Astrocyte (in vitro differentiated cells and primary cell): ENCODE data around the gene EXOC5. TPM values are rescaled to one million over a fixed set of nuclear protein-coding genes. Genes with fewer than 3 reads are reported as not detected.
"Not testable (repeated sequence)": the region's sequence is repeated elsewhere in the genome, so short reads cannot be mapped to it uniquely, and the experiment has no call there.

Experiments
- DNase-seq: peaks from one replicate; pipeline ENCODE4 v3.0.0-alpha.2; 2010; ENCODE audit warnings: low read depth
- FAIRE-seq: peaks from 2 replicates; lab custom pipeline; 2011; peaks lifted over from hg19 to GRCh38; lab: Jason Lieb, UNC
- H2AFZ ChIP-seq: 2 replicates; pipeline ENCODE4 v1.6.0; 2012; ENCODE audit warnings: low read depth, low read length, inconsistent platforms
- H3K27ac ChIP-seq: 2 replicates; pipeline ENCODE4 v1.5.1; 2011; ENCODE audit warnings: low read depth, low read length, inconsistent platforms
- H3K27me3 ChIP-seq: 2 replicates; pipeline ENCODE4 v1.6.0; 2011; ENCODE audit warnings: low read length, inconsistent platforms; ENCODE audit not compliant: insufficient read depth
- H3K36me3 ChIP-seq: 2 replicates; pipeline ENCODE4 v1.5.1; 2011; ENCODE audit warnings: low read length, inconsistent platforms; ENCODE audit not compliant: insufficient read depth
- H3K4me1 ChIP-seq: 2 replicates; pipeline ENCODE4 v1.5.1; 2011; ENCODE audit warnings: low read length, inconsistent platforms; ENCODE audit not compliant: insufficient read depth
- H3K4me2 ChIP-seq: 2 replicates; pipeline ENCODE4 v1.6.0; 2012; ENCODE audit warnings: low read length, inconsistent platforms
- H3K4me3 ChIP-seq: 2 replicates; pipeline ENCODE4 v1.5.1; 2011; ENCODE audit warnings: low read depth, mild to moderate bottlenecking, low read length, inconsistent platforms; ENCODE audit not compliant: insufficient read depth
- H3K79me2 ChIP-seq: 2 replicates; pipeline ENCODE4 v1.6.0; 2012; ENCODE audit warnings: mild to moderate bottlenecking, low read length, inconsistent platforms; ENCODE audit not compliant: insufficient read depth
- H3K9ac ChIP-seq: 2 replicates; pipeline ENCODE4 v1.6.0; 2012; ENCODE audit warnings: mild to moderate bottlenecking, low read length, inconsistent platforms
- H3K9me3 ChIP-seq: 2 replicates; pipeline ENCODE4 v1.5.1; 2012; ENCODE audit warnings: low read depth, mild to moderate bottlenecking, low read length, inconsistent platforms; ENCODE audit not compliant: insufficient read depth
- H4K20me1 ChIP-seq: 2 replicates; pipeline ENCODE4 v1.6.0; 2012; ENCODE audit warnings: low read length, inconsistent platforms; ENCODE audit not compliant: insufficient read depth
- H3K27ac Mint-ChIP-seq: one replicate; pipeline ENCODE4 v1.8.0; 2021; ENCODE audit warnings: mild to moderate bottlenecking, mixed read lengths; ENCODE audit not compliant: unreplicated experiment
- H3K27me3 Mint-ChIP-seq: one replicate; pipeline ENCODE4 v1.8.0; 2021; ENCODE audit warnings: low read depth, mixed read lengths; ENCODE audit not compliant: unreplicated experiment
- H3K36me3 Mint-ChIP-seq: one replicate; pipeline ENCODE4 v1.8.0; 2021; ENCODE audit warnings: low read depth, mixed read lengths; ENCODE audit not compliant: unreplicated experiment
- H3K4me1 Mint-ChIP-seq: one replicate; pipeline ENCODE4 v1.8.0; 2021; ENCODE audit warnings: low read depth, mixed read lengths; ENCODE audit not compliant: unreplicated experiment
- H3K4me3 Mint-ChIP-seq: one replicate; pipeline ENCODE4 v1.8.0; 2021; ENCODE audit warnings: mild to moderate bottlenecking, moderate library complexity, mixed read lengths; ENCODE audit not compliant: unreplicated experiment
- H3K9me3 Mint-ChIP-seq: one replicate; pipeline ENCODE4 v1.8.0; 2021; ENCODE audit warnings: mild to moderate bottlenecking, mixed read lengths; ENCODE audit not compliant: unreplicated experiment
- EZH2 ChIP-seq: IDR thresholded peaks from 2 replicates; pipeline ENCODE4 v1.6.1; 2012; ENCODE audit warnings: mild to moderate bottlenecking, low read length, inconsistent platforms; ENCODE audit not compliant: insufficient read depth
- total RNA-seq: library from RNA; stranded (reverse); gene quantifications from 2 replicates; pipeline ENCODE4 v1.2.1, GENCODE V29; 2021
- TF ChIP-seq, protein P1 (sequence below): IDR thresholded peaks from 2 replicates; pipeline ENCODE4 v1.5.1; 2011; ENCODE audit warnings: low read depth, mild to moderate bottlenecking, inconsistent platforms, low read length, moderate library complexity; ENCODE audit not compliant: insufficient read depth

EXOC5 gene
- total RNA-seq, 1 donor from 2014 or later, result 94.2 TPM

DNA sequence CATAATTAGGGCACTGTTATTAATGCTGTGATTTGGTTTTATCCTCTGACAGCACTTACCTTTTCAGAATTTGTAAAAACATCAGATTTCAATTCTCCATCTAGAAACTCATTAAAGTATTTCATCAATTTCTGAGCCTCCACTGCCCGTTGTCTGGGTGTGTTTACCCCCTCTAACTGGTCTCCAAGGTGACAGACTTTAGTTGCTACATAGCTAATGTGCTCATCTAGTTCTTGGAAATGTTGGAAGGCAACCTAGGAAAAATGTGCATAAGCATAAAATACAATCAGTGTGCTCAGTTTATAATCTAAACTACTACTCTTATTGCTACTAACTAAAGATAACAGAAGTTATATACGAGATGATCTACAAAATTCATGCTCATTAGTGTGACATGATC lies 24.6 kb downstream of the EXOC5 start:
- Mint-ChIP-seq H3K4me1 (no peaks in the 10 kb centered on the region), H3K9me3 (no peaks in the 10 kb centered on the region), H3K27ac (peak overlapping the region; percentile 66), H3K36me3 (no peaks in the 10 kb centered on the region), H3K4me3 (no peak overlapping the region), H3K27me3 (no peaks in the 10 kb centered on the region)
- no peaks in the 10 kb centered on the region for H3K4me1 ChIP-seq
- H4K20me1 ChIP-seq, result peaks cover 4% of the 10 kb centered on the region
- no peaks in the 10 kb centered on the region for H3K27me3 ChIP-seq
- no peak overlapping the region for H2AFZ ChIP-seq
- no peak overlapping the region for H3K4me2 ChIP-seq
- TF ChIP-seq, protein P1, sequence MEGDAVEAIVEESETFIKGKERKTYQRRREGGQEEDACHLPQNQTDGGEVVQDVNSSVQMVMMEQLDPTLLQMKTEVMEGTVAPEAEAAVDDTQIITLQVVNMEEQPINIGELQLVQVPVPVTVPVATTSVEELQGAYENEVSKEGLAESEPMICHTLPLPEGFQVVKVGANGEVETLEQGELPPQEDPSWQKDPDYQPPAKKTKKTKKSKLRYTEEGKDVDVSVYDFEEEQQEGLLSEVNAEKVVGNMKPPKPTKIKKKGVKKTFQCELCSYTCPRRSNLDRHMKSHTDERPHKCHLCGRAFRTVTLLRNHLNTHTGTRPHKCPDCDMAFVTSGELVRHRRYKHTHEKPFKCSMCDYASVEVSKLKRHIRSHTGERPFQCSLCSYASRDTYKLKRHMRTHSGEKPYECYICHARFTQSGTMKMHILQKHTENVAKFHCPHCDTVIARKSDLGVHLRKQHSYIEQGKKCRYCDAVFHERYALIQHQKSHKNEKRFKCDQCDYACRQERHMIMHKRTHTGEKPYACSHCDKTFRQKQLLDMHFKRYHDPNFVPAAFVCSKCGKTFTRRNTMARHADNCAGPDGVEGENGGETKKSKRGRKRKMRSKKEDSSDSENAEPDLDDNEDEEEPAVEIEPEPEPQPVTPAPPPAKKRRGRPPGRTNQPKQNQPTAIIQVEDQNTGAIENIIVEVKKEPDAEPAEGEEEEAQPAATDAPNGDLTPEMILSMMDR, result no peak
- no peak for TF ChIP-seq EZH2
- no peaks in the 10 kb centered on the region for H3K36me3 ChIP-seq
- no peak for FAIRE-seq
- no peak overlapping the region for H3K4me3 ChIP-seq
- no peak overlapping the region for H3K27ac ChIP-seq
- peak; percentile 27 for DNase-seq
- peaks cover 27% of the 10 kb centered on the region for H3K79me2 ChIP-seq
- no peaks in the 10 kb centered on the region for H3K9me3 ChIP-seq
- no peak overlapping the region for H3K9ac ChIP-seq

DNA sequence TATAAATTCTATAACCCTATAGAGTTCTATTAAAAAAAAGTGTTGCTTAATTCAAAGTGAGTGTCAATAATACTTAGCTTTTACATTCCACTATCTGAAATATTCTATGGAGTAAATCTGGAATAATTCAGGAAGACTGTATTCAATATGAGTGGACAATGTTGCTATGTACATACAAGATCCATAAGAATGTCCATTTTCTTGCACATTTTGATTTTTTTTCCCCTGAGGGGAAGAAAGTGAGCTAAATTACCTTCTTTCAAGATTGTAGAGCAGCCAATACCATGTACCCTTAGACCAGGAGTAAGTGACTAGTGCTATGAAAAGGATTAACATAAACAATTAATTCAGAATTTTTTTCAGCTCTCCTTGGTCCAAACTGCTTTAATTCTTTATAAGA lies 25.4 kb downstream of the EXOC5 start:
- H3K27ac ChIP-seq, result no peak overlapping the region
- H3K27me3 ChIP-seq, result no peaks in the 10 kb centered on the region
- no peak overlapping the region for H2AFZ ChIP-seq
- Mint-ChIP-seq H3K27me3 (no peaks in the 10 kb centered on the region), H3K4me3 (no peak overlapping the region), H3K9me3 (no peaks in the 10 kb centered on the region), H3K36me3 (no peaks in the 10 kb centered on the region), H3K27ac (no peak overlapping the region), H3K4me1 (no peaks in the 10 kb centered on the region)
- H3K4me1 ChIP-seq, result no peaks in the 10 kb centered on the region
- H4K20me1 ChIP-seq, result peaks cover 4% of the 10 kb centered on the region
- no peak overlapping the region for H3K4me2 ChIP-seq
- no peaks in the 10 kb centered on the region for H3K9me3 ChIP-seq
- DNase-seq, result no peak
- FAIRE-seq, result no peak
- H3K4me3 ChIP-seq, result no peak overlapping the region
- TF ChIP-seq EZH2, result no peak
- TF ChIP-seq, protein P1, result no peak
- no peaks in the 10 kb centered on the region for H3K36me3 ChIP-seq
- no peak overlapping the region for H3K9ac ChIP-seq
- peaks cover 19% of the 10 kb centered on the region for H3K79me2 ChIP-seq

DNA sequence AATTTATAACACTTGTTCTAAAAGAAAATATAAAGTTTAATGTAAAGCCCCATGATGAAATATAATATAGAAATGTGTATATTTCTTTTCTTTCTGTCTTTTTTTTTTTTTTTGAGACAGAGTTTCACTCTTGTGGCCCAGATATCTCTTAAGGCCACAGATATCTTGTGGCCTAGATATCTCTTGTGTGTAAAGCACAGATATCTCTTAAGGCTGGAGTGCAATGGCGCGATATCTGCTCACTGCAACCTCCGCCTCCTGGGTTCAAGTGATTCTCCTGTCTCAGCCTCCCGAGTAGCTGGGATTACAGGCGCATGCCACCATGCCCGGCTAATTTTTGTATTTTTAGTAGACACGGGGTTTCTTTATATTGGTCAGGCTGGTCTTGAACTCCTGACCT lies 28.6 kb downstream of the EXOC5 start:
- not testable (repeated sequence) for H3K36me3 ChIP-seq, H3K27ac Mint-ChIP-seq, FAIRE-seq, H2AFZ ChIP-seq, H3K36me3 Mint-ChIP-seq, H3K9me3 ChIP-seq, H3K4me3 Mint-ChIP-seq, H3K27me3 ChIP-seq, H3K4me1 ChIP-seq, DNase-seq, H3K9me3 Mint-ChIP-seq, H3K4me3 ChIP-seq, H3K27ac ChIP-seq, H3K4me1 Mint-ChIP-seq, H3K4me2 ChIP-seq, H3K27me3 Mint-ChIP-seq, H4K20me1 ChIP-seq, H3K9ac ChIP-seq
- H3K79me2 ChIP-seq, result peaks cover 14% of the 10 kb centered on the region
